H9 (cell line): Measurements from ENCODE around the gene PLA2G2C. TPM values are rescaled to one million over a fixed set of nuclear protein-coding genes. Genes with fewer than 3 reads are reported as not detected.

Source experiments
- DNase-seq: peaks from one replicate; pipeline ENCODE4 v3.0.0-alpha.2; 2017
- H2AFZ ChIP-seq: one replicate; pipeline ENCODE4 v1.6.1; 2013; ENCODE audit warnings: mild to moderate bottlenecking, low read length, control low read depth, moderate library complexity
- H2AK5ac ChIP-seq: 2 replicates; pipeline ENCODE4 v1.6.1; 2013; ENCODE audit warnings: low read length, control low read depth, mixed read lengths; ENCODE audit not compliant: insufficient read length
- H2BK120ac ChIP-seq: one replicate; pipeline ENCODE4 v1.6.1; 2013; ENCODE audit warnings: low read depth, mild to moderate bottlenecking, low read length, control low read depth, inconsistent platforms; ENCODE audit not compliant: poor library complexity, severe bottlenecking
- H2BK12ac ChIP-seq: 2 replicates; pipeline ENCODE4 v1.6.1; 2013; ENCODE audit warnings: low read length, control low read depth, mixed read lengths, low read depth; ENCODE audit not compliant: insufficient read length
- H2BK15ac ChIP-seq: 2 replicates; pipeline ENCODE4 v1.6.1; 2013; ENCODE audit warnings: low read depth, low read length, control low read depth
- H2BK20ac ChIP-seq: one replicate; pipeline ENCODE4 v1.6.1; 2013; ENCODE audit warnings: low read depth, mild to moderate bottlenecking, low read length, control low read depth, inconsistent platforms; ENCODE audit not compliant: poor library complexity, severe bottlenecking
- H2BK5ac ChIP-seq: 2 replicates; pipeline ENCODE4 v1.6.1; 2013; ENCODE audit warnings: low read length, control low read depth, mixed read lengths; ENCODE audit not compliant: insufficient read length
- H3K14ac ChIP-seq: 2 replicates; pipeline ENCODE4 v1.6.1; 2013; ENCODE audit warnings: low read length, control low read depth; ENCODE audit not compliant: insufficient read depth
- H3K18ac ChIP-seq: 2 replicates; pipeline ENCODE4 v1.6.1; 2013; ENCODE audit warnings: low read depth, mild to moderate bottlenecking, mixed read lengths, low read length, control low read depth; ENCODE audit not compliant: insufficient read length
- H3K23ac ChIP-seq: 2 replicates; pipeline ENCODE4 v1.6.1; 2013; ENCODE audit warnings: low read length, control low read depth, mixed read lengths, low read depth; ENCODE audit not compliant: insufficient read length
- H3K23me2 ChIP-seq: 2 replicates; pipeline ENCODE4 v1.6.1; 2013; ENCODE audit warnings: low read depth, mild to moderate bottlenecking, mixed read lengths, low read length, control low read depth; ENCODE audit not compliant: insufficient read length, poor library complexity, severe bottlenecking
- H3K27ac ChIP-seq: 2 replicates; pipeline ENCODE4 v1.5.1; 2013; ENCODE audit warnings: low read length, control low read depth, mixed read lengths, low read depth; ENCODE audit not compliant: insufficient read length
- H3K27me3 ChIP-seq: 2 replicates; pipeline ENCODE4 v1.6.1; 2013; ENCODE audit warnings: low read length, control low read depth, inconsistent platforms; ENCODE audit not compliant: insufficient read depth
- H3K4ac ChIP-seq: 2 replicates; pipeline ENCODE4 v1.6.1; 2013; ENCODE audit warnings: low read depth, mild to moderate bottlenecking, control low read depth, inconsistent platforms, low read length, moderate library complexity
- H3K4me1 ChIP-seq: 2 replicates; pipeline ENCODE4 v1.6.1; 2013; ENCODE audit warnings: low read length, control low read depth, inconsistent platforms; ENCODE audit not compliant: insufficient read depth
- H3K4me2 ChIP-seq: 2 replicates; pipeline ENCODE4 v1.6.1; 2013; ENCODE audit warnings: low read length, control low read depth, mixed read lengths; ENCODE audit not compliant: insufficient read length, insufficient read depth
- H3K56ac ChIP-seq: 2 replicates; pipeline ENCODE4 v1.6.1; 2013; ENCODE audit warnings: low read depth, mild to moderate bottlenecking, mixed read lengths, low read length, control low read depth; ENCODE audit not compliant: insufficient read length
- H3K79me1 ChIP-seq: 2 replicates; pipeline ENCODE4 v1.6.1; 2013; ENCODE audit warnings: low read depth, mild to moderate bottlenecking, moderate library complexity, low read length, control low read depth, inconsistent platforms; ENCODE audit not compliant: insufficient read depth, poor library complexity, severe bottlenecking
- H3K79me2 ChIP-seq: 2 replicates; pipeline ENCODE4 v1.6.1; 2013; ENCODE audit warnings: low read length, control low read depth, inconsistent platforms; ENCODE audit not compliant: insufficient read depth
- H3K9ac ChIP-seq: 2 replicates; pipeline ENCODE4 v1.6.1; 2013; ENCODE audit warnings: low read length, control low read depth, mixed read lengths; ENCODE audit not compliant: insufficient read length; ENCODE audit errors: extremely low read depth
- H3K9me3 ChIP-seq: one replicate; pipeline ENCODE4 v1.6.1; 2013; ENCODE audit warnings: low read depth, low read length, inconsistent platforms; ENCODE audit not compliant: control insufficient read depth
- H3T11ph ChIP-seq: one replicate; pipeline ENCODE4 v1.6.1; 2013; ENCODE audit warnings: mild to moderate bottlenecking, low read length, control low read depth, inconsistent platforms
- H4K20me1 ChIP-seq: one replicate; pipeline ENCODE4 v1.6.1; 2013; ENCODE audit not compliant: control insufficient read depth, insufficient read length, insufficient read depth
- H4K5ac ChIP-seq: 2 replicates; pipeline ENCODE4 v1.6.1; 2013; ENCODE audit warnings: low read depth, mild to moderate bottlenecking, mixed read lengths, low read length, control low read depth; ENCODE audit not compliant: insufficient read length
- H4K8ac ChIP-seq: replicated peaks from 2 replicates; pipeline ENCODE4 v1.6.1; 2013; ENCODE audit warnings: low read length, control low read depth, mixed read lengths, low read depth; ENCODE audit not compliant: insufficient read length
- H4K91ac ChIP-seq: 2 replicates; pipeline ENCODE4 v1.6.1; 2013; ENCODE audit warnings: low read depth, mild to moderate bottlenecking, moderate library complexity, mixed read lengths, low read length, control low read depth; ENCODE audit not compliant: insufficient read length
- H3K27ac Mint-ChIP-seq, 3 experiments: 2 replicates in 2 of 3; 3 replicates in 1 of 3; pipeline ENCODE4 v1.8.0; 2020 to 2021; ENCODE audit warnings: mixed read lengths in 3 of 3, mild to moderate bottlenecking in 1 of 3, moderate library complexity in 1 of 3
- H3K27me3 Mint-ChIP-seq: 2 replicates; pipeline ENCODE4 v1.8.0; 2021; ENCODE audit warnings: low read depth, mild to moderate bottlenecking, moderate library complexity, mixed read lengths
- H3K36me3 Mint-ChIP-seq, 3 experiments: 2 replicates in 2 of 3; 3 replicates in 1 of 3; pipeline ENCODE4 v1.8.0; 2020 to 2021; ENCODE audit warnings: low read depth in 3 of 3, mixed read lengths in 3 of 3; ENCODE audit not compliant: insufficient read depth in 1 of 3
- H3K4me1 Mint-ChIP-seq, 2 experiments: 2 replicates each; pipeline ENCODE4 v1.8.0; 2020; ENCODE audit warnings: mixed read lengths in 2 of 2
- H3K4me3 Mint-ChIP-seq, 2 experiments: 2 replicates in 1 of 2; 3 replicates in 1 of 2; pipeline ENCODE4 v1.8.0; 2020 to 2021; ENCODE audit warnings: mild to moderate bottlenecking in 2 of 2, mixed read lengths in 2 of 2, moderate library complexity in 1 of 2
- H3K9me3 Mint-ChIP-seq, 2 experiments: 2 replicates in 1 of 2; 3 replicates in 1 of 2; pipeline ENCODE4 v1.8.0; 2020; ENCODE audit warnings: mild to moderate bottlenecking in 2 of 2, mixed read lengths in 2 of 2, moderate library complexity in 1 of 2
- WGBS: extraction: QIAGEN DNeasy Blood & Tissue Kit; methylation state at CpG from one replicate; pipeline ENCODE4 v1.1.7; 2013; ENCODE audit warnings: missing lambda C conversion rate, low lambda C conversion rate, mixed read lengths; ENCODE audit not compliant: insufficient read length; ENCODE audit errors: extremely low coverage; 5-methylcytosine and 5-hydroxymethylcytosine counted together
- total RNA-seq: library from RNA; stranded (reverse); gene quantifications from 2 replicates; pipeline ENCODE4 v1.2.1, GENCODE V29; 2021
- TF ChIP-seq, protein P1 (sequence below): fragments of 200-600 bp; sonication (generic); conservative IDR thresholded peaks from 3 replicates; pipeline ENCODE4 v1.8.0; 2021; ENCODE audit warnings: antibody characterized with exemption, mild to moderate bottlenecking

The PLA2G2C gene
- total RNA-seq, 1 experiment from 2014 or later = not detected

- Histone ChIP-seq H2BK12ac (no peak overlapping the region), H3K23ac (no peak overlapping the region), H3K27ac (no peak overlapping the region), H3K56ac (no peak overlapping the region), H3K79me1 (no peaks in the 10 kb centered on the region), H3K4me1 (no peaks in the 10 kb centered on the region), H3K9me3 (no peaks in the 10 kb centered on the region), H3K9ac (no peak overlapping the region), H3K4ac (no peak overlapping the region), H4K8ac (no peak overlapping the region), H2BK5ac (no peak overlapping the region), H3K14ac (no peak overlapping the region; the same call in 1 of the 2 replicates), H4K20me1 (no peaks in the 10 kb centered on the region), H4K91ac (no peak overlapping the region), H4K5ac (no peak overlapping the region), H2AFZ (no peak overlapping the region), H2AK5ac (no peak overlapping the region), H3K18ac (no peak overlapping the region), H3K79me2 (no peaks in the 10 kb centered on the region), H3K27me3 (no peaks in the 10 kb centered on the region; the same call in 1 of the 2 replicates), H3T11ph (no peak overlapping the region), H3K4me2 (no peak overlapping the region), H2BK20ac (no peak overlapping the region), H3K23me2 (no peaks in the 10 kb centered on the region), H2BK15ac (no peak overlapping the region), H2BK120ac (no peak overlapping the region)
- peaks cover 0 to 9% of the 10 kb centered on the region in 2 experiments; a peak in 2 of 5 replicates for H3K9me3 Mint-ChIP-seq
- peaks cover 12% of the 10 kb centered on the region for H3K27me3 Mint-ChIP-seq
- WGBS = no CpG with 5 or more reads among the region's 10 CpGs
- H3K4me1 Mint-ChIP-seq = peaks cover 4% of the 10 kb centered on the region in 2 experiments; a peak in 3 of 4 replicates
- no peak overlapping the region for H3K4me3 Mint-ChIP-seq
- peaks cover 0 to 2% (median 0%) of the 10 kb centered on the region in 3 experiments; a peak in 1 of 7 replicates for H3K36me3 Mint-ChIP-seq
- DNase-seq = no peak
- H3K27ac Mint-ChIP-seq = no peak overlapping the region
- TF ChIP-seq, protein P1, sequence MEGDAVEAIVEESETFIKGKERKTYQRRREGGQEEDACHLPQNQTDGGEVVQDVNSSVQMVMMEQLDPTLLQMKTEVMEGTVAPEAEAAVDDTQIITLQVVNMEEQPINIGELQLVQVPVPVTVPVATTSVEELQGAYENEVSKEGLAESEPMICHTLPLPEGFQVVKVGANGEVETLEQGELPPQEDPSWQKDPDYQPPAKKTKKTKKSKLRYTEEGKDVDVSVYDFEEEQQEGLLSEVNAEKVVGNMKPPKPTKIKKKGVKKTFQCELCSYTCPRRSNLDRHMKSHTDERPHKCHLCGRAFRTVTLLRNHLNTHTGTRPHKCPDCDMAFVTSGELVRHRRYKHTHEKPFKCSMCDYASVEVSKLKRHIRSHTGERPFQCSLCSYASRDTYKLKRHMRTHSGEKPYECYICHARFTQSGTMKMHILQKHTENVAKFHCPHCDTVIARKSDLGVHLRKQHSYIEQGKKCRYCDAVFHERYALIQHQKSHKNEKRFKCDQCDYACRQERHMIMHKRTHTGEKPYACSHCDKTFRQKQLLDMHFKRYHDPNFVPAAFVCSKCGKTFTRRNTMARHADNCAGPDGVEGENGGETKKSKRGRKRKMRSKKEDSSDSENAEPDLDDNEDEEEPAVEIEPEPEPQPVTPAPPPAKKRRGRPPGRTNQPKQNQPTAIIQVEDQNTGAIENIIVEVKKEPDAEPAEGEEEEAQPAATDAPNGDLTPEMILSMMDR = no peak
These were observed 61.2 kb downstream of the PLA2G2C start for GRCh38 chr1:20125100-20125499.
